ENCODE measurements around the gene SPNS3. TPM values are rescaled to one million over a fixed set of nuclear protein-coding genes. Genes with fewer than 3 reads are reported as not detected.

SPNS3 gene
- total and polyA plus RNA-seq, 2 donors (not counting 3 experiments of a cell fraction or from before 2014, with no cell fraction given) = 0.18 to 0.66 TPM

DNA sequence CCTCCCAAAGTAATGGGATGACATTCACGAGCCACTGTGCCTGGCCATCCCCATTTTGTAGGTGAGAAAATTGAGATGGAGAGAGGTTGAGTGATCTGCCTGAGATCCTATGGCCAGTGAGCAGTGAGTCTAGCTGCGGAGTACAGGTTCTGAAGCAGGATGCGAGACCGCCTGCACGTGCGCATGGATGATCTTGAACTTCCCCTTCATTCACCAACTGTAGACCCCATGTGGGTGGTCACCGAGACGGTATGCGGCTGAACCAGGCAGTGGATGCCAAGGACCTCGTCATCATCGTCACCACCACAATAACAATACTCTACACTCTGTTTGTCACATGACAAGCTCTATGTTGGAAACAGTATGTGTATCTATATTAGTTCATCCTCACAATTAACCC, 6.2 kb upstream of the SPNS3 start:
- CTCF ChIA-PET = no interaction called here
- Histone ChIP-seq H3K9me1 (replicated peaks; ENCODE audit: control insufficient read depth, extremely low read depth, insufficient read depth, low read length) (no peaks in the 10 kb centered on the region), H3K27ac (ENCODE audit: insufficient read depth, low read depth, low read length) (no peak overlapping the region), H3K4me3 (replicated peaks in 1 of 3; ENCODE audit: insufficient read depth in 1 of 3, low read depth in 1 of 3, low read length in 3 of 3) (no peak overlapping the region), H3K9me3 (replicated peaks; ENCODE audit: control insufficient read depth, insufficient read depth, low read length) (no peaks in the 10 kb centered on the region), H4K20me1 (replicated peaks; ENCODE audit: control insufficient read depth, extremely low read depth, insufficient read depth, low read length) (no peaks in the 10 kb centered on the region), H2AFZ (ENCODE audit: low read depth, low read length) (no peak overlapping the region), H3K4me2 (ENCODE audit: insufficient read depth, low read length) (no peak overlapping the region), H3K4me1 (ENCODE audit: control insufficient read depth, extremely low read depth, insufficient read depth, low read length) (peaks cover 10% of the 10 kb centered on the region), H3K79me2 (ENCODE audit: control insufficient read depth, insufficient read depth, low read length) (no peaks in the 10 kb centered on the region), H3K27me3 (ENCODE audit: control insufficient read depth in 2 of 2, insufficient read depth in 2 of 2, low read length in 2 of 2) (no peaks in the 10 kb centered on the region), H3K9ac (replicated peaks; ENCODE audit: extremely low read depth, insufficient read depth, low read length) (no peak overlapping the region), H3K36me3 (ENCODE audit: control insufficient read depth in 2 of 2, extremely low read depth in 1 of 2, insufficient read depth in 2 of 2, low read length in 2 of 2) (no peaks in the 10 kb centered on the region)
- dilution Hi-C loops (cut with MboI; ENCODE audit: extremely low pct_ligation_motif_present, low sequenced_read_pairs) (no loop called here), intact Hi-C loops (cut with micrococcal nuclease) (no loop called here)
- no peak for TF ChIP-seq EZH2 (IDR thresholded peaks at IDR 0.05; ENCODE audit: borderline replicate concordance, low read depth, low read length, severe bottlenecking)
- TF ChIP-seq, protein P1, sequence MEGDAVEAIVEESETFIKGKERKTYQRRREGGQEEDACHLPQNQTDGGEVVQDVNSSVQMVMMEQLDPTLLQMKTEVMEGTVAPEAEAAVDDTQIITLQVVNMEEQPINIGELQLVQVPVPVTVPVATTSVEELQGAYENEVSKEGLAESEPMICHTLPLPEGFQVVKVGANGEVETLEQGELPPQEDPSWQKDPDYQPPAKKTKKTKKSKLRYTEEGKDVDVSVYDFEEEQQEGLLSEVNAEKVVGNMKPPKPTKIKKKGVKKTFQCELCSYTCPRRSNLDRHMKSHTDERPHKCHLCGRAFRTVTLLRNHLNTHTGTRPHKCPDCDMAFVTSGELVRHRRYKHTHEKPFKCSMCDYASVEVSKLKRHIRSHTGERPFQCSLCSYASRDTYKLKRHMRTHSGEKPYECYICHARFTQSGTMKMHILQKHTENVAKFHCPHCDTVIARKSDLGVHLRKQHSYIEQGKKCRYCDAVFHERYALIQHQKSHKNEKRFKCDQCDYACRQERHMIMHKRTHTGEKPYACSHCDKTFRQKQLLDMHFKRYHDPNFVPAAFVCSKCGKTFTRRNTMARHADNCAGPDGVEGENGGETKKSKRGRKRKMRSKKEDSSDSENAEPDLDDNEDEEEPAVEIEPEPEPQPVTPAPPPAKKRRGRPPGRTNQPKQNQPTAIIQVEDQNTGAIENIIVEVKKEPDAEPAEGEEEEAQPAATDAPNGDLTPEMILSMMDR (IDR thresholded peaks at IDR 0.05; ENCODE audit: extremely low read depth in 1 of 2, insufficient read depth in 1 of 2, low read depth in 1 of 2, low read length in 2 of 2) = no peak
- no peak for TF ChIP-seq POLR2A (IDR thresholded peaks at IDR 0.05; ENCODE audit: low read depth, low read length)
- no peak for TF ChIP-seq POLR2AphosphoS5 (IDR thresholded peaks at IDR 0.05; ENCODE audit: insufficient read depth, low read depth, low read length)
- FAIRE-seq (no peak), DNase-seq (ENCODE audit: low read depth, low spot score) (no peak)
- BruUV-seq (replicated peaks) = no TSS peak
- POLR2A ChIA-PET = no interaction called here

DNA sequence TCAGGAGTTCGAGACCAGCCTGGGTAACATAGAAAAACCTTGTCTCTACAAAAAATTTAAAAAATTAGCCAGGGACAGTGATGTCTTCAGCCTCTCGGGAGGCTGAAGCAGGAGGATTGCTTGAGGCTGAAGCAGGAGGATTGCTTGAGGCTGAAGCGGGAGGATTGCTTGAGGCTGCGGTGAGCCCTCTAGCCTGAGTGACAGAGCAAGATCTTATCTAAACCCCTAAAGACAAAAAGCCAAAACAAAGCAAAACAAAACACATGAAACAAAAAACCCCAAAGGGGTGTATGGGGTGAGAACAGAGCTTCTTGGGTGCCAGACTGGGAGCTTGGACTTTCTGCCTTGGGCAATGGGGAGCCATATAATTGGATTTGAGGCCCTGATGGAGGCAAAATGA, 2.6 kb downstream of the SPNS3 start:
- H3K36me3 ChIP-seq (ENCODE audit: control insufficient read depth in 2 of 2, extremely low read depth in 1 of 2, insufficient read depth in 2 of 2, low read length in 2 of 2) = no peaks in the 10 kb centered on the region
- no peak overlapping the region for H3K27ac ChIP-seq (ENCODE audit: insufficient read depth, low read depth, low read length)
- CTCF ChIA-PET = interaction anchor here (1.4 to 2.5 kb wide), 4 partner anchors 12 to 17 kb away, joined by 4 to 10 read pairs (median 7); no protein-coding TSS in a partner anchor
- DNase-seq (ENCODE audit: low read depth, low spot score) (no peak), FAIRE-seq (no peak)
- no peaks in the 10 kb centered on the region for H4K20me1 ChIP-seq (replicated peaks; ENCODE audit: control insufficient read depth, extremely low read depth, insufficient read depth, low read length)
- intact Hi-C loops (cut with micrococcal nuclease) = no loop called here
- BruUV-seq (replicated peaks) = no TSS peak
- dilution Hi-C loops (cut with MboI; ENCODE audit: extremely low pct_ligation_motif_present, low sequenced_read_pairs) = no loop called here
- no peak overlapping the region for H3K9ac ChIP-seq (replicated peaks; ENCODE audit: extremely low read depth, insufficient read depth, low read length)
- no peaks in the 10 kb centered on the region for H3K27me3 ChIP-seq (ENCODE audit: control insufficient read depth in 2 of 2, insufficient read depth in 2 of 2, low read length in 2 of 2)
- POLR2A ChIA-PET = no interaction called here
- no peak for TF ChIP-seq JUN (IDR thresholded peaks at IDR 0.05; ENCODE audit: borderline replicate concordance, insufficient read depth, insufficient read length, low read depth)
- no peak for TF ChIP-seq FOS (IDR thresholded peaks at IDR 0.05; ENCODE audit: borderline replicate concordance, insufficient read depth, low read length)
- TF ChIP-seq POLR2AphosphoS5 (IDR thresholded peaks at IDR 0.05; ENCODE audit: insufficient read depth, low read depth, low read length) = no peak
- no peak for TF ChIP-seq MYC (IDR thresholded peaks at IDR 0.05; ENCODE audit: low read depth, low read length)
- no peak for TF ChIP-seq POLR2A (IDR thresholded peaks at IDR 0.05; ENCODE audit: low read depth, low read length)
- TF ChIP-seq GATA2 (IDR thresholded peaks at IDR 0.05; ENCODE audit: insufficient read depth, insufficient read length, low read depth, low read length) = no peak
- TF ChIP-seq, protein P1 (IDR thresholded peaks at IDR 0.05; ENCODE audit: extremely low read depth in 1 of 2, insufficient read depth in 1 of 2, low read depth in 1 of 2, low read length in 2 of 2) = no peak
- TF ChIP-seq EZH2 (IDR thresholded peaks at IDR 0.05; ENCODE audit: borderline replicate concordance, low read depth, low read length, severe bottlenecking) = no peak
- TF ChIP-seq, protein P2, sequence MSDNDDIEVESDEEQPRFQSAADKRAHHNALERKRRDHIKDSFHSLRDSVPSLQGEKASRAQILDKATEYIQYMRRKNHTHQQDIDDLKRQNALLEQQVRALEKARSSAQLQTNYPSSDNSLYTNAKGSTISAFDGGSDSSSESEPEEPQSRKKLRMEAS (IDR thresholded peaks at IDR 0.05; ENCODE audit: insufficient read depth, insufficient read length) = no peak
- no peaks in the 10 kb centered on the region for H3K9me3 ChIP-seq (replicated peaks; ENCODE audit: control insufficient read depth, insufficient read depth, low read length)
- no peaks in the 10 kb centered on the region for H3K9me1 ChIP-seq (replicated peaks; ENCODE audit: control insufficient read depth, extremely low read depth, insufficient read depth, low read length)
- no peaks in the 10 kb centered on the region for H3K79me2 ChIP-seq (ENCODE audit: control insufficient read depth, insufficient read depth, low read length)
- peaks cover 7% of the 10 kb centered on the region for H3K4me1 ChIP-seq (ENCODE audit: control insufficient read depth, extremely low read depth, insufficient read depth, low read length)
- no peak overlapping the region for H2AFZ ChIP-seq (ENCODE audit: low read depth, low read length)
- H3K4me3 ChIP-seq (replicated peaks in 1 of 3; ENCODE audit: insufficient read depth in 1 of 3, low read depth in 1 of 3, low read length in 3 of 3) = no peak overlapping the region
- H3K4me2 ChIP-seq (ENCODE audit: insufficient read depth, low read length) = no peak overlapping the region

Data from endothelial cell of umbilical vein (primary cell).